Sigmoid colon (tissue), 7 donors: ENCODE results near the gene TBX4. TPM values are rescaled to one million over a fixed set of nuclear protein-coding genes. Genes with fewer than 3 reads are reported as not detected.
A peak's percentile ranks its signal among the peaks of the same experiment; 100 is the strongest.

ENCODE experiments used
- DNase-seq: peaks from one replicate; pipeline ENCODE4 v3.0.0-alpha.2; 2019
- H3K27ac ChIP-seq, 4 donors: fragments of 200-600 bp; sonication (generic); one replicate each; pipeline ENCODE4 v1.5.1; 2016 to 2019; ENCODE audit warnings: mild to moderate bottlenecking in 1 of 4
- H3K27me3 ChIP-seq, 3 donors: fragments of 200-600 bp; sonication (generic); one replicate each; pipeline ENCODE4 v1.5.1; 2019; ENCODE audit warnings: mild to moderate bottlenecking in 1 of 3
- H3K36me3 ChIP-seq, 4 donors: fragments of 200-600 bp; sonication (generic); one replicate each; pipeline ENCODE4 v1.5.1; 2016 to 2019
- H3K4me1 ChIP-seq, 4 donors: fragments of 200-600 bp; sonication (generic); one replicate each; pipeline ENCODE4 v1.5.1; 2017 to 2019
- H3K4me3 ChIP-seq, 4 donors: fragments of 200-600 bp; sonication (generic); one replicate each; pipeline ENCODE4 v1.5.1; 2017 to 2019; ENCODE audit warnings: mild to moderate bottlenecking in 2 of 4, moderate library complexity in 1 of 4
- H3K9me3 ChIP-seq, 4 donors: fragments of 200-600 bp in 3 of 4; sonication (generic) in 3 of 4; one replicate each; pipeline versions ENCODE4 v1.5.1 to v1.6.1; 2013 to 2019
- CTCF ChIP-seq, 4 experiments: fragments of 450-650 bp in 3 of 4; fragments of 200-600 bp in 1 of 4; IDR thresholded peaks; one replicate each; pipeline ENCODE4 v1.5.1; 2016 to 2019; ENCODE audit warnings: antibody characterized with exemption in 4 of 4, mild to moderate bottlenecking in 3 of 4, moderate library complexity in 2 of 4
- EP300 ChIP-seq, 4 donors: sonication (generic); formaldehyde crosslinking; IDR thresholded peaks; one replicate each; pipeline ENCODE4 v1.6.1; 2017; ENCODE audit warnings: antibody characterized with exemption in 4 of 4
- POLR2A ChIP-seq, 2 donors: fragments of 450-650 bp; IDR thresholded peaks; one replicate each; pipeline ENCODE4 v1.6.1; 2016; ENCODE audit warnings: antibody characterized with exemption in 2 of 2, mild to moderate bottlenecking in 2 of 2, moderate library complexity in 2 of 2
- POLR2AphosphoS5 ChIP-seq, 4 donors: sonication (generic); formaldehyde crosslinking; IDR thresholded peaks; one replicate each; pipeline ENCODE4 v1.6.1; 2017; ENCODE audit warnings: antibody characterized with exemption in 4 of 4
- WGBS, 2 donors: extraction: QIAGEN DNeasy Blood & Tissue Kit; methylation state at CpG; one replicate each; pipeline ENCODE4 v1.1.7; 2013; 5-methylcytosine and 5-hydroxymethylcytosine counted together
- intact Hi-C: fragments of 100-400 bp; cut with DNase I; formaldehyde crosslinking; loops from one replicate; pipeline ENCODE4 v1.15.1; 2023
- polyA plus RNA-seq, 3 donors: library from polyadenylated mRNA; stranded (reverse); fragments of 200-250 nt; gene quantifications; one replicate each; pipeline ENCODE4 v1.2.3, GENCODE V29; 2013
- total RNA-seq, 4 donors: library from RNA; depleted of rRNA; stranded (reverse); fragments of >200 nt; gene quantifications; one replicate each; pipeline ENCODE4 v1.1.0, GENCODE V29; 2016
- donor health status: healthy with polysubstance abuse.
- donor health status: Bipolar disorder and iron deficiency.
- donor health status: healthy.

Gene TBX4
- total and polyA plus RNA-seq, 7 donors: not detected

- Histone ChIP-seq H3K4me3 (no peak overlapping the region), H3K4me1 (peaks cover 0 to 5% (median under 1%) of the 10 kb centered on the region in 4 donors), H3K36me3 (no peaks in the 10 kb centered on the region), H3K27ac (no peak overlapping the region), H3K27me3 (no peaks in the 10 kb centered on the region), H3K9me3 (no peaks in the 10 kb centered on the region)
- 86 to 93% methylated on average over 5 of the region's 5 CpGs for WGBS, 2 donors
- TF ChIP-seq CTCF (IDR thresholded peaks at IDR 0.05): no peak
- TF ChIP-seq POLR2A (IDR thresholded peaks at IDR 0.05): no peak
- TF ChIP-seq POLR2AphosphoS5 (IDR thresholded peaks at IDR 0.05): no peak
- no peak for TF ChIP-seq EP300 (IDR thresholded peaks at IDR 0.05)
- no peak for DNase-seq
- intact Hi-C loops: no loop called here
Measured at GRCh38 chr17:61502292-61502691, 50.1 kb downstream of the TBX4 start.

GRCh38 chr17:61503961-61504360, 51.7 kb downstream of the TBX4 start:
- DNase-seq: no peak
- intact Hi-C loops: no loop called here
- 58 to 74% methylated on average over 3 of the region's 3 CpGs for WGBS, 2 donors

GRCh38 chr17:61504697-61505096, 52.5 kb downstream of the TBX4 start:
- TF ChIP-seq EP300 (IDR thresholded peaks at IDR 0.05) (no peak), CTCF (IDR thresholded peaks at IDR 0.05) (peak in 1 of 4 experiments; percentile 14)
- WGBS, 2 donors: 60 to 69% methylated on average over 2 of the region's 2 CpGs
- Histone ChIP-seq H3K27ac (no peak overlapping the region), H3K27me3 (no peaks in the 10 kb centered on the region), H3K9me3 (no peaks in the 10 kb centered on the region), H3K4me3 (no peak overlapping the region), H3K36me3 (no peaks in the 10 kb centered on the region), H3K4me1 (peaks cover 0 to 3% (median 0%) of the 10 kb centered on the region in 4 donors)
- no peak for DNase-seq
- intact Hi-C loops: no loop called here

More at GRCh38 chr17:61503961-61504360, 51.7 kb downstream of the TBX4 start:
- H3K9me3 ChIP-seq: no peaks in the 10 kb centered on the region
- H3K27ac ChIP-seq: no peak overlapping the region
- H3K4me1 ChIP-seq: peaks cover 0 to 3% (median 0%) of the 10 kb centered on the region in 4 donors
- no peaks in the 10 kb centered on the region for H3K27me3 ChIP-seq
- H3K36me3 ChIP-seq: no peaks in the 10 kb centered on the region
- no peak overlapping the region for H3K4me3 ChIP-seq
- TF ChIP-seq POLR2A (IDR thresholded peaks at IDR 0.05): no peak
- no peak for TF ChIP-seq CTCF (IDR thresholded peaks at IDR 0.05)
- TF ChIP-seq EP300 (IDR thresholded peaks at IDR 0.05): no peak
- no peak for TF ChIP-seq POLR2AphosphoS5 (IDR thresholded peaks at IDR 0.05)

- DNase-seq: no peak
- Histone ChIP-seq H3K4me3 (no peak overlapping the region), H3K9me3 (no peaks in the 10 kb centered on the region), H3K27ac (no peak overlapping the region), H3K27me3 (no peaks in the 10 kb centered on the region), H3K36me3 (no peaks in the 10 kb centered on the region), H3K4me1 (peaks cover 0 to 3% (median 0%) of the 10 kb centered on the region in 4 donors)
- intact Hi-C loops: no loop called here
- 30 to 56% methylated on average over 11 of the region's 11 CpGs for WGBS, 2 donors
- TF ChIP-seq EP300 (IDR thresholded peaks at IDR 0.05) (no peak), POLR2A (IDR thresholded peaks at IDR 0.05) (no peak), POLR2AphosphoS5 (IDR thresholded peaks at IDR 0.05) (no peak), CTCF (IDR thresholded peaks at IDR 0.05) (peak in 1 of 4 experiments; percentile 11)
Measured at GRCh38 chr17:61505846-61506627, 53.8 kb downstream of the TBX4 start.
